SH-SY5Y (cell line): Measurements from ENCODE around the gene GRB10.

Experiments used
- GATA2 ChIP-seq: IDR thresholded peaks from 2 replicates; pipeline ENCODE4 v1.6.1; 2011; ENCODE audit warnings: mild to moderate bottlenecking, low read depth, low read length
- GATA3 ChIP-seq: IDR thresholded peaks from 2 replicates; pipeline ENCODE4 v1.6.1; 2011; ENCODE audit warnings: low read depth, mild to moderate bottlenecking, low read length, moderate library complexity

DNA sequence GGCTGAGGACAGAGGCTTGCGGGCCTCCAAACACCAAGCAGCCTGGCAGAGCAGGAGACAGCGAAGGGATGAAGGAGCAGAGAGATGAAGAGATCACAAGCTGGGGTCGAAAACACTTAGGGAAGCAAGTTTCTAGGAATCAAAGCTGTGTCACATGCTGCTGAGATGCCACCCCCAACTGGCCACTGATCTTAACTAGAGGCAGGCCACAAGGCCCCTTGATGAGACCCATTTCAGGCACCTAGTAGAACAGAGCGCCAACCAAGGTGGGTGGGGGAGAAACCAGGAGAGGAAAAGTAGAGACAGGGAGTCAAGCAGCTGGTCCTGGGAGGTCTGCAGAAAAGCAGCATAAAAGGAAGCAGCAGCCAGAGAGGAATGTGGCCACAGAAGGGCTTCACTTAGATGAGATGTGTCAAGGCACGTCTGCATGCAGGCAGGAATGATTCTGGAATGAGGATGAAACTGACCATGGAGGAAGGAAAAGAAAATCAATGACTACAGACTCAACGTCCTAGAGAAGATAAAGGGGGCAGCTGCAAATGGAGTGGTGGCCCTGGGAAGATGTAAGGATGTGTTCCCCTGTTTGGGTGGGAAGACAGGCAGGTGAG, 132.5 kb downstream of the GRB10 start:
- TF ChIP-seq GATA2: no peak
- TF ChIP-seq GATA3: no peak
